MM.1S (cell line): ENCODE results near the gene NANOS3.

Source experiments
- DNase-seq: peaks from one replicate; pipeline ENCODE4 v3.0.0-alpha.2; 2015
- H2AFZ ChIP-seq: fragments of 300-600 bp; sonication (generic); 2 replicates; pipeline ENCODE4 v1.6.0; 2016; ENCODE audit warnings: antibody characterized with exemption, low read length
- H3F3A ChIP-seq: fragments of 300-600 bp; sonication (generic); 2 replicates; pipeline ENCODE4 v1.6.1; 2016; ENCODE audit warnings: mild to moderate bottlenecking, antibody characterized with exemption, low read length, moderate library complexity, mixed read lengths; ENCODE audit not compliant: insufficient read depth
- H3K27ac ChIP-seq: fragments of 300-600 bp; sonication (generic); 2 replicates; pipeline ENCODE4 v1.5.1; 2016; ENCODE audit warnings: mild to moderate bottlenecking, low read length
- H3K27me3 ChIP-seq: fragments of 300-600 bp; sonication (generic); replicated peaks from 2 replicates; pipeline ENCODE4 v1.6.0; 2016; ENCODE audit warnings: low read length; ENCODE audit not compliant: insufficient read depth
- H3K36me3 ChIP-seq: fragments of 300-600 bp; sonication (generic); replicated peaks from 2 replicates; pipeline ENCODE4 v1.6.1; 2016; ENCODE audit warnings: mild to moderate bottlenecking, low read length, mixed read lengths; ENCODE audit not compliant: insufficient read depth
- H3K4me1 ChIP-seq: fragments of 300-600 bp; sonication (generic); 2 replicates; pipeline ENCODE4 v1.6.1; 2016; ENCODE audit warnings: low read length, mixed read lengths
- H3K4me2 ChIP-seq: fragments of 300-600 bp; sonication (generic); 2 replicates; pipeline ENCODE4 v1.6.0; 2016; ENCODE audit warnings: low read depth, low read length
- H3K4me3 ChIP-seq: fragments of 300-600 bp; sonication (generic); 2 replicates; pipeline ENCODE4 v1.5.1; 2016; ENCODE audit warnings: low read length, mixed read lengths
- H3K79me2 ChIP-seq: fragments of 300-600 bp; sonication (generic); 2 replicates; pipeline ENCODE4 v1.6.1; 2016; ENCODE audit warnings: mixed run types, low read length, mixed read lengths
- H3K9ac ChIP-seq: fragments of 300-600 bp; sonication (generic); 2 replicates; pipeline ENCODE4 v1.6.1; 2016; ENCODE audit warnings: low read length, mixed read lengths
- H3K9me2 ChIP-seq: fragments of 300-600 bp; sonication (generic); replicated peaks from 2 replicates; pipeline ENCODE4 v1.6.1; 2016; ENCODE audit warnings: mild to moderate bottlenecking, low read length, mixed read lengths; ENCODE audit not compliant: insufficient read depth
- H3K9me3 ChIP-seq: fragments of 300-600 bp; sonication (generic); replicated peaks from 2 replicates; pipeline ENCODE4 v1.6.1; 2016; ENCODE audit warnings: mild to moderate bottlenecking, low read length, mixed read lengths; ENCODE audit not compliant: insufficient read depth
- H4K20me1 ChIP-seq: fragments of 300-600 bp; sonication (generic); 2 replicates; pipeline ENCODE4 v1.6.1; 2016; ENCODE audit warnings: mild to moderate bottlenecking, low read length, moderate library complexity, mixed read lengths; ENCODE audit not compliant: insufficient read depth
- EZH2 ChIP-seq: fragments of 300-600 bp; sonication (generic); optimal IDR thresholded peaks from 2 replicates; pipeline ENCODE3; 2017; ENCODE audit warnings: low read depth, mild to moderate bottlenecking, antibody characterized with exemption, low read length, mixed read lengths
- EZH2phosphoT487 ChIP-seq: fragments of 300-600 bp; sonication (generic); IDR thresholded peaks from 2 replicates; pipeline ENCODE4 v1.6.1; 2018; ENCODE audit warnings: antibody characterized with exemption, low read length
- TF ChIP-seq, protein P1 (sequence below): fragments of 300-600 bp; sonication (generic); IDR thresholded peaks from 2 replicates; pipeline ENCODE4 v1.5.1; 2016; ENCODE audit warnings: antibody characterized with exemption, low read length, mixed read lengths

Gene NANOS3

GRCh38 chr19:13868663-13869062 is 8.3 kb upstream of the NANOS3 start:
- no peaks in the 10 kb centered on the region for H3K9me2 ChIP-seq
- no peaks in the 10 kb centered on the region for H3K36me3 ChIP-seq
- H3K79me2 ChIP-seq, result no peaks in the 10 kb centered on the region
- no peaks in the 10 kb centered on the region for H3K4me1 ChIP-seq
- no peak overlapping the region for H3K9ac ChIP-seq
- H3K4me3 ChIP-seq, result no peak overlapping the region
- no peak overlapping the region for H2AFZ ChIP-seq
- TF ChIP-seq, protein P1, sequence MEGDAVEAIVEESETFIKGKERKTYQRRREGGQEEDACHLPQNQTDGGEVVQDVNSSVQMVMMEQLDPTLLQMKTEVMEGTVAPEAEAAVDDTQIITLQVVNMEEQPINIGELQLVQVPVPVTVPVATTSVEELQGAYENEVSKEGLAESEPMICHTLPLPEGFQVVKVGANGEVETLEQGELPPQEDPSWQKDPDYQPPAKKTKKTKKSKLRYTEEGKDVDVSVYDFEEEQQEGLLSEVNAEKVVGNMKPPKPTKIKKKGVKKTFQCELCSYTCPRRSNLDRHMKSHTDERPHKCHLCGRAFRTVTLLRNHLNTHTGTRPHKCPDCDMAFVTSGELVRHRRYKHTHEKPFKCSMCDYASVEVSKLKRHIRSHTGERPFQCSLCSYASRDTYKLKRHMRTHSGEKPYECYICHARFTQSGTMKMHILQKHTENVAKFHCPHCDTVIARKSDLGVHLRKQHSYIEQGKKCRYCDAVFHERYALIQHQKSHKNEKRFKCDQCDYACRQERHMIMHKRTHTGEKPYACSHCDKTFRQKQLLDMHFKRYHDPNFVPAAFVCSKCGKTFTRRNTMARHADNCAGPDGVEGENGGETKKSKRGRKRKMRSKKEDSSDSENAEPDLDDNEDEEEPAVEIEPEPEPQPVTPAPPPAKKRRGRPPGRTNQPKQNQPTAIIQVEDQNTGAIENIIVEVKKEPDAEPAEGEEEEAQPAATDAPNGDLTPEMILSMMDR, result no peak
- no peaks in the 10 kb centered on the region for H3K9me3 ChIP-seq
- no peak overlapping the region for H3K27ac ChIP-seq
- no peaks in the 10 kb centered on the region for H4K20me1 ChIP-seq
- no peak overlapping the region for H3K4me2 ChIP-seq
- DNase-seq, result no peak
- H3K27me3 ChIP-seq, result peaks cover 83% of the 10 kb centered on the region
- H3F3A ChIP-seq, result no peaks in the 10 kb centered on the region

- DNase-seq, result no peak
- Histone ChIP-seq H3K4me3 (no peak overlapping the region), H3K27me3 (peaks cover 80% of the 10 kb centered on the region), H2AFZ (no peak overlapping the region), H3K9me2 (no peaks in the 10 kb centered on the region), H3K79me2 (no peaks in the 10 kb centered on the region), H4K20me1 (no peaks in the 10 kb centered on the region), H3K9ac (no peak overlapping the region), H3F3A (no peaks in the 10 kb centered on the region), H3K27ac (no peak overlapping the region), H3K36me3 (no peaks in the 10 kb centered on the region), H3K4me2 (no peak overlapping the region), H3K9me3 (no peaks in the 10 kb centered on the region), H3K4me1 (no peaks in the 10 kb centered on the region)
- no peak for TF ChIP-seq EZH2phosphoT487
- TF ChIP-seq, protein P1, result no peak
- TF ChIP-seq EZH2, result no peak
Observed at GRCh38 chr19:13869281-13869680, 7.7 kb upstream of the NANOS3 start.

- no peaks in the 10 kb centered on the region for H3F3A ChIP-seq
- H3K79me2 ChIP-seq, result no peaks in the 10 kb centered on the region
- H2AFZ ChIP-seq, result no peak overlapping the region
- no peaks in the 10 kb centered on the region for H3K36me3 ChIP-seq
- no peak for DNase-seq
- peaks cover 87% of the 10 kb centered on the region for H3K27me3 ChIP-seq
- TF ChIP-seq EZH2phosphoT487 (no peak), EZH2 (no peak)
- TF ChIP-seq, protein P1, result no peak
- no peak overlapping the region for H3K27ac ChIP-seq
- H3K4me1 ChIP-seq, result no peaks in the 10 kb centered on the region
- H4K20me1 ChIP-seq, result no peaks in the 10 kb centered on the region
- H3K9me3 ChIP-seq, result no peaks in the 10 kb centered on the region
- H3K9ac ChIP-seq, result no peak overlapping the region
- no peak overlapping the region for H3K4me2 ChIP-seq
- no peaks in the 10 kb centered on the region for H3K9me2 ChIP-seq
- no peak overlapping the region for H3K4me3 ChIP-seq
Observed at GRCh38 chr19:13870873-13871272, 6.1 kb upstream of the NANOS3 start.

DNA sequence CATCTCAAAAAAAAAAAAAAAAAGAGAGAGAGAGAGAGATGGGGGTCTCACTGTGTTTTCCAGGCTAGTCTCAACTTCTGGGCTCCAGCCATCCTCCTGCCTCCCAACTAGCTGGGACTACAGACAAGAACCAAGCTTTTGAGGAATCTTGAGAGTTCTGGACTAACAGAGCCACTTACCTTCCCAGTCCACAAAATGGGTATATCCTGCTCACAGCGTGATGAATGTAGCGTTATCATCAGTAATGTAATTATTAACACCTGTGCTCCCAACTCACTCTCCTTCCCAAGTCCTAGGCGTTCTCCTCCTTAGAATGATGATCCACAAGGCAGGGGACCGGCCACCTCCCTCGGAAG is 4.6 kb upstream of the NANOS3 start:
- no peaks in the 10 kb centered on the region for H3K9me3 ChIP-seq
- H3K79me2 ChIP-seq, result no peaks in the 10 kb centered on the region
- no peak overlapping the region for H3K27ac ChIP-seq
- no peaks in the 10 kb centered on the region for H3K36me3 ChIP-seq
- no peaks in the 10 kb centered on the region for H3K9me2 ChIP-seq
- no peak for DNase-seq
- H2AFZ ChIP-seq, result peak overlapping the region; percentile 53; the same call in 1 of the 2 replicates
- no peak overlapping the region for H3K9ac ChIP-seq
- no peaks in the 10 kb centered on the region for H3F3A ChIP-seq
- no peak overlapping the region for H3K4me3 ChIP-seq
- TF ChIP-seq EZH2phosphoT487, result no peak
- TF ChIP-seq EZH2, result no peak
- TF ChIP-seq, protein P1, result no peak
- H3K27me3 ChIP-seq, result peaks cover 85% of the 10 kb centered on the region
- no peaks in the 10 kb centered on the region for H4K20me1 ChIP-seq
- no peaks in the 10 kb centered on the region for H3K4me1 ChIP-seq
- peak overlapping the region; percentile 62; the same call in 1 of the 2 replicates for H3K4me2 ChIP-seq
